ENCODE data around the gene HDAC6. TPM values are rescaled to one million over a fixed set of nuclear protein-coding genes. Genes with fewer than 3 reads are reported as not detected.
"Not testable (repeated sequence)": the region's sequence is repeated elsewhere in the genome, so short reads cannot be mapped to it uniquely, and the experiment has no call there.

The HDAC6 gene
- total and polyA plus RNA-seq, 10 of the 15 experiments (the other 5 are each of a cell fraction or from before 2014, with no cell fraction given): 8.3 to 47.0 (median 34.1) TPM

GRCh38 chrX:48872017-48872416 lies 70.2 kb downstream of the HDAC6 start:
- H3K27ac ChIP-seq (ENCODE audit: control insufficient read depth, insufficient read depth); RAD21 ChIA-PET (ENCODE audit: unreplicated experiment); H3K9ac ChIP-seq (ENCODE audit: control insufficient read depth, insufficient read depth, low read length); ATAC-seq; H3K4me3 ChIP-seq; H3K36me3 ChIP-seq (ENCODE audit: control insufficient read depth in 2 of 2, insufficient read depth in 2 of 2, low read length in 1 of 2); DNase-seq (ENCODE audit: low read depth, low spot score); intact Hi-C loops (cut with micrococcal nuclease; ENCODE audit: unreplicated experiment); FAIRE-seq; POLR2A ChIA-PET; H3K4me1 ChIP-seq (ENCODE audit: control insufficient read depth, insufficient read depth, low read length); H3K4me2 ChIP-seq (ENCODE audit: control insufficient read depth, insufficient read depth); H3K9me3 ChIP-seq (replicated peaks; ENCODE audit: control insufficient read depth, insufficient read depth, low read length); H3K79me2 ChIP-seq (ENCODE audit: control insufficient read depth, insufficient read depth, low read length); H3K27me3 ChIP-seq (replicated peaks in 1 of 2; ENCODE audit: control insufficient read depth in 2 of 2, insufficient read depth in 2 of 2, low read length in 1 of 2); H4K20me1 ChIP-seq (ENCODE audit: control insufficient read depth, insufficient read depth); H2AFZ ChIP-seq (ENCODE audit: control insufficient read depth, low read depth, low read length); BruUV-seq (replicated peaks); SMC1A ChIA-PET (ENCODE audit: uncharacterized antibody, unreplicated experiment): not testable (repeated sequence)
- CTCF ChIA-PET: interaction anchor here (1.1 kb wide), 1 partner anchor 36 kb away, joined by 4 read pairs; no protein-coding TSS in a partner anchor
- in situ Hi-C loops (cut with MboI): loop anchor here (25.0 kb wide), 1 partner anchor 990 kb away; no protein-coding TSS in a partner anchor
- 0% methylated on average over 1 of the region's 2 CpGs for WGBS (ENCODE audit: insufficient coverage, insufficient replicate concordance, low lambda C conversion rate, missing lambda C conversion rate)

Small RNA genes lying within 50 kb of the gene (small RNA-seq; reads per million reads assigned to genes)
- not detected for gene RNU6-29P

Other genes with a start within 250 kb of the HDAC6 start
Only the 7 nearest of the 16 such genes appear.
- 19.6 and 21.7 TPM in 2 replicates for gene SUV39H1, start 105.3 kb upstream of the HDAC6 start, total RNA-seq (2014; rRNA removed)
- 11.1 and 12.3 TPM in 2 replicates for gene SUV39H1, start 105.3 kb upstream of the HDAC6 start, total RNA-seq (2014; rRNA removed; fragmentation: Illumina TruSeq; extraction: Trizol)
- gene SUV39H1, start 105.3 kb upstream of the HDAC6 start, total RNA-seq (2021): 25.3 and 29.0 TPM in 2 replicates
- gene SUV39H1, start 105.3 kb upstream of the HDAC6 start, polyA plus RNA-seq (2011; rRNA removed): 4.6 and 10.1 TPM in 2 replicates
- gene SUV39H1, start 105.3 kb upstream of the HDAC6 start, polyA plus RNA-seq (2014; fragmentation: Illumina TruSeq; extraction: Trizol): 10.9 and 19.7 TPM in 2 replicates
- 1 to 10 TPM; 4.9 to 5.7 TPM for gene SUV39H1, start 105.3 kb upstream of the HDAC6 start, polyA plus RNA-seq (2014; fragmentation: Nextera tagmentation; extraction: Ambion mirVana)
- gene SUV39H1, start 105.3 kb upstream of the HDAC6 start, polyA plus RNA-seq (2014; rRNA removed): 14.4 and 18.7 TPM in 2 replicates
- gene SUV39H1, start 105.3 kb upstream of the HDAC6 start, polyA plus RNA-seq (2016; fragmentation: Nextera tagmentation; extraction: Ambion mirVana): 10 to 100 TPM; 29.8 to 33.2 TPM
- gene GLOD5, start 40.3 kb upstream of the HDAC6 start, total RNA-seq (2014; rRNA removed): not detected in 2 replicates
- not detected in 2 replicates for gene GLOD5, start 40.3 kb upstream of the HDAC6 start, total RNA-seq (2014; rRNA removed; fragmentation: Illumina TruSeq; extraction: Trizol)
- not detected in 2 replicates for gene GLOD5, start 40.3 kb upstream of the HDAC6 start, total RNA-seq (2021)
- gene GLOD5, start 40.3 kb upstream of the HDAC6 start, polyA plus RNA-seq (2011; rRNA removed): not detected in 2 replicates
- not detected in 2 replicates for gene GLOD5, start 40.3 kb upstream of the HDAC6 start, polyA plus RNA-seq (2014; fragmentation: Illumina TruSeq; extraction: Trizol)
- gene GLOD5, start 40.3 kb upstream of the HDAC6 start, polyA plus RNA-seq (2014; fragmentation: Nextera tagmentation; extraction: Ambion mirVana): not detected
- not detected in 2 replicates for gene GLOD5, start 40.3 kb upstream of the HDAC6 start, polyA plus RNA-seq (2014; rRNA removed)
- gene GLOD5, start 40.3 kb upstream of the HDAC6 start, polyA plus RNA-seq (2016; fragmentation: Nextera tagmentation; extraction: Ambion mirVana): not detected
- not detected in 2 replicates for gene GATA1, start 15.5 kb upstream of the HDAC6 start, total RNA-seq (2014; rRNA removed)
- gene GATA1, start 15.5 kb upstream of the HDAC6 start, total RNA-seq (2014; rRNA removed; fragmentation: Illumina TruSeq; extraction: Trizol): not detected in 2 replicates
- 0.13 and 0.36 TPM in 2 replicates for gene GATA1, start 15.5 kb upstream of the HDAC6 start, total RNA-seq (2021)
- not detected in 2 replicates for gene GATA1, start 15.5 kb upstream of the HDAC6 start, polyA plus RNA-seq (2011; rRNA removed)
- not detected in 2 replicates for gene GATA1, start 15.5 kb upstream of the HDAC6 start, polyA plus RNA-seq (2014; fragmentation: Illumina TruSeq; extraction: Trizol)
- gene GATA1, start 15.5 kb upstream of the HDAC6 start, polyA plus RNA-seq (2014; fragmentation: Nextera tagmentation; extraction: Ambion mirVana): not detected
- 0.24 TPM in 1 of 2 replicates, not detected in the other for gene GATA1, start 15.5 kb upstream of the HDAC6 start, polyA plus RNA-seq (2014; rRNA removed)
- not detected for gene GATA1, start 15.5 kb upstream of the HDAC6 start, polyA plus RNA-seq (2016; fragmentation: Nextera tagmentation; extraction: Ambion mirVana)
- gene ERAS, start 24.4 kb downstream of the HDAC6 start, total RNA-seq (2014; rRNA removed): not detected in 2 replicates
- gene ERAS, start 24.4 kb downstream of the HDAC6 start, total RNA-seq (2014; rRNA removed; fragmentation: Illumina TruSeq; extraction: Trizol): not detected in 2 replicates
- not detected in 2 replicates for gene ERAS, start 24.4 kb downstream of the HDAC6 start, total RNA-seq (2021)
- not detected in 2 replicates for gene ERAS, start 24.4 kb downstream of the HDAC6 start, polyA plus RNA-seq (2011; rRNA removed)
- gene ERAS, start 24.4 kb downstream of the HDAC6 start, polyA plus RNA-seq (2014; fragmentation: Illumina TruSeq; extraction: Trizol): not detected in 2 replicates
- gene ERAS, start 24.4 kb downstream of the HDAC6 start, polyA plus RNA-seq (2014; fragmentation: Nextera tagmentation; extraction: Ambion mirVana): not detected
- gene ERAS, start 24.4 kb downstream of the HDAC6 start, polyA plus RNA-seq (2014; rRNA removed): not detected in 2 replicates
- gene ERAS, start 24.4 kb downstream of the HDAC6 start, polyA plus RNA-seq (2016; fragmentation: Nextera tagmentation; extraction: Ambion mirVana): not detected
- gene PCSK1N, start 33.5 kb downstream of the HDAC6 start, total RNA-seq (2014; rRNA removed): not detected in 2 replicates
- gene PCSK1N, start 33.5 kb downstream of the HDAC6 start, total RNA-seq (2014; rRNA removed; fragmentation: Illumina TruSeq; extraction: Trizol): not detected in 2 replicates
- not detected in 2 replicates for gene PCSK1N, start 33.5 kb downstream of the HDAC6 start, total RNA-seq (2021)
- gene PCSK1N, start 33.5 kb downstream of the HDAC6 start, polyA plus RNA-seq (2011; rRNA removed): not detected in 2 replicates
- gene PCSK1N, start 33.5 kb downstream of the HDAC6 start, polyA plus RNA-seq (2014; fragmentation: Illumina TruSeq; extraction: Trizol): not detected in 2 replicates
- not detected for gene PCSK1N, start 33.5 kb downstream of the HDAC6 start, polyA plus RNA-seq (2014; fragmentation: Nextera tagmentation; extraction: Ambion mirVana)
- gene PCSK1N, start 33.5 kb downstream of the HDAC6 start, polyA plus RNA-seq (2014; rRNA removed): not detected in 2 replicates
- under 1 TPM in 1 of 2 experiments, not detected in 1; 0.19 TPM for gene PCSK1N, start 33.5 kb downstream of the HDAC6 start, polyA plus RNA-seq (2016; fragmentation: Nextera tagmentation; extraction: Ambion mirVana)
- gene TIMM17B, start 95.7 kb downstream of the HDAC6 start, total RNA-seq (2014; rRNA removed): 49.0 and 53.5 TPM in 2 replicates
- gene TIMM17B, start 95.7 kb downstream of the HDAC6 start, total RNA-seq (2014; rRNA removed; fragmentation: Illumina TruSeq; extraction: Trizol): 32.9 and 33.3 TPM in 2 replicates
- gene TIMM17B, start 95.7 kb downstream of the HDAC6 start, total RNA-seq (2021): 53.8 and 57.8 TPM in 2 replicates
- gene TIMM17B, start 95.7 kb downstream of the HDAC6 start, polyA plus RNA-seq (2011; rRNA removed): 22.0 and 41.5 TPM in 2 replicates
- gene TIMM17B, start 95.7 kb downstream of the HDAC6 start, polyA plus RNA-seq (2014; fragmentation: Illumina TruSeq; extraction: Trizol): 16.3 and 37.7 TPM in 2 replicates
- gene TIMM17B, start 95.7 kb downstream of the HDAC6 start, polyA plus RNA-seq (2014; fragmentation: Nextera tagmentation; extraction: Ambion mirVana): 10 to 100 TPM in 1 of 2 experiments, 1 to 10 TPM in 1; 4.5 to 18.3 TPM
- gene TIMM17B, start 95.7 kb downstream of the HDAC6 start, polyA plus RNA-seq (2014; rRNA removed): 69.4 and 72.4 TPM in 2 replicates
- gene TIMM17B, start 95.7 kb downstream of the HDAC6 start, polyA plus RNA-seq (2016; fragmentation: Nextera tagmentation; extraction: Ambion mirVana): 10 to 100 TPM; 79.5 to 88.7 TPM
- gene PQBP1, start 95.9 kb downstream of the HDAC6 start, total RNA-seq (2014; rRNA removed): 62.2 and 70.2 TPM in 2 replicates
- gene PQBP1, start 95.9 kb downstream of the HDAC6 start, total RNA-seq (2014; rRNA removed; fragmentation: Illumina TruSeq; extraction: Trizol): 37.5 and 38.5 TPM in 2 replicates
- gene PQBP1, start 95.9 kb downstream of the HDAC6 start, total RNA-seq (2021): 69.5 and 71.0 TPM in 2 replicates
- gene PQBP1, start 95.9 kb downstream of the HDAC6 start, polyA plus RNA-seq (2011; rRNA removed): 22.4 and 55.3 TPM in 2 replicates
- gene PQBP1, start 95.9 kb downstream of the HDAC6 start, polyA plus RNA-seq (2014; fragmentation: Illumina TruSeq; extraction: Trizol): 39.6 and 70.0 TPM in 2 replicates
- gene PQBP1, start 95.9 kb downstream of the HDAC6 start, polyA plus RNA-seq (2014; fragmentation: Nextera tagmentation; extraction: Ambion mirVana): 10 to 100 TPM; 12.5 to 28.0 TPM
- 68.5 and 76.1 TPM in 2 replicates for gene PQBP1, start 95.9 kb downstream of the HDAC6 start, polyA plus RNA-seq (2014; rRNA removed)
- 10 to 100 TPM; 68.6 to 74.8 TPM for gene PQBP1, start 95.9 kb downstream of the HDAC6 start, polyA plus RNA-seq (2016; fragmentation: Nextera tagmentation; extraction: Ambion mirVana)